Right lobe of liver (tissue), 4 donors: Measurements from ENCODE around the gene STAC2.

Experiments used
- POLR2A ChIP-seq: fragments of 450-650 bp; IDR thresholded peaks from one replicate; pipeline ENCODE4 v1.6.1; 2017; ENCODE audit warnings: antibody characterized with exemption, mild to moderate bottlenecking
- TF ChIP-seq, protein P1 (sequence below), 4 donors: fragments of 200-600 bp in 3 of 4; fragments of 450-650 bp in 1 of 4; IDR thresholded peaks; one replicate each; pipeline versions ENCODE4 v1.5.1 to v1.8.0; 2016 to 2022; ENCODE audit warnings: antibody characterized with exemption in 4 of 4, mild to moderate bottlenecking in 2 of 4
- donor health status: DM: no; HTN: no; CAD: no.
- donor health status: DM: no; HTN: no; CAD: no.
- donor health status: DM: no; HTN: yes; CAD: no.

DNA sequence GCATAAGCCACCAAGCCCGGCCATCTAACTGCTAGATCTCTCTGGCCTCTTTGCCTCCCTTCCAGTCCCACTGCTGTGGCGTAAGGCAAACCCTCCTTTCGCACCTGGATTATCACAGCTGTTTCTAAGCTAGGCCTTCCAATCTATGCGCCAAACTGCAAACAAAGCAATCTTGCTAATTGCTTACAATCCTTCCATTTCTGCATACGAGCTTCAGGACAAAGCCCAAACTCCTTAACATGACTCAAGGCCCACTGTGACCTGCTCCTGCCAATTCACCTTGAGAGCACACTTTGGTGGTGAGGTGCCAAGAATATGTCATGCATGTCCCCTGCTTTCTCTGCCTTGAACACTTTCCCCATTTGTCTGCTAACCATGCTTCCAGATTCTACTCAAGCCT lies 53.8 kb downstream of the STAC2 start:
- TF ChIP-seq, protein P1, sequence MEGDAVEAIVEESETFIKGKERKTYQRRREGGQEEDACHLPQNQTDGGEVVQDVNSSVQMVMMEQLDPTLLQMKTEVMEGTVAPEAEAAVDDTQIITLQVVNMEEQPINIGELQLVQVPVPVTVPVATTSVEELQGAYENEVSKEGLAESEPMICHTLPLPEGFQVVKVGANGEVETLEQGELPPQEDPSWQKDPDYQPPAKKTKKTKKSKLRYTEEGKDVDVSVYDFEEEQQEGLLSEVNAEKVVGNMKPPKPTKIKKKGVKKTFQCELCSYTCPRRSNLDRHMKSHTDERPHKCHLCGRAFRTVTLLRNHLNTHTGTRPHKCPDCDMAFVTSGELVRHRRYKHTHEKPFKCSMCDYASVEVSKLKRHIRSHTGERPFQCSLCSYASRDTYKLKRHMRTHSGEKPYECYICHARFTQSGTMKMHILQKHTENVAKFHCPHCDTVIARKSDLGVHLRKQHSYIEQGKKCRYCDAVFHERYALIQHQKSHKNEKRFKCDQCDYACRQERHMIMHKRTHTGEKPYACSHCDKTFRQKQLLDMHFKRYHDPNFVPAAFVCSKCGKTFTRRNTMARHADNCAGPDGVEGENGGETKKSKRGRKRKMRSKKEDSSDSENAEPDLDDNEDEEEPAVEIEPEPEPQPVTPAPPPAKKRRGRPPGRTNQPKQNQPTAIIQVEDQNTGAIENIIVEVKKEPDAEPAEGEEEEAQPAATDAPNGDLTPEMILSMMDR (IDR thresholded peaks at IDR 0.05), result no peak
- no peak for TF ChIP-seq POLR2A
